NT2/D1 (cell line): ENCODE results near the gene MYLIP.

Experiments used
- SUZ12 ChIP-seq: IDR thresholded peaks from 2 replicates; pipeline ENCODE4 v1.6.1; 2011; ENCODE audit not compliant: insufficient read length, insufficient read depth; ENCODE audit errors: extremely low read depth
- ZNF274 ChIP-seq: IDR thresholded peaks from 2 replicates; pipeline ENCODE4 v1.6.1; 2011; ENCODE audit warnings: mild to moderate bottlenecking, low read depth, low read length

DNA sequence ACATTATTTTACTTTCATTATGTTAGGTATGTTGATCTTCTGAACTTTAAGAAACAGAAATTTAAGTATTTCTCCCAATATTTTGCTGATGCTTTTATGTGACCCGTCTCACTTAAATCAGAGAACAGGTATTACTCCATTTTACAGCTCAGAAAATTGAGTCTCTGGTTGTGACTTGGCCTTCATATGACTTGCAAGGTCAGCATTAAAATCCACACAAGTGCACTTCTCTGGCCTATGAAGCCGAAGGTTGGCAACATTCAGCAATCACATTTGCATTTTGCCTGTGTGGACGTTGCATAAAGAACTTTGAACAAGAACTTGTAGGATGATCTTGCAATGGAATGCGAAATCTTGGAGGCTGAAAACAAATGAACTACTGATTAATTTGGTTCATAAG is 10.1 kb upstream of the MYLIP start:
- TF ChIP-seq ZNF274, result no peak
- no peak for TF ChIP-seq SUZ12
